ENCODE data around the gene HOXB4.

The HOXB4 gene

GRCh38 chr17:48597778-48598631 is 19.9 kb upstream of the HOXB4 start:
- H3K4me3 ChIP-seq (ENCODE audit: low read depth, low read length): peak overlapping the region; percentile 84
- TF ChIP-seq, protein P1, sequence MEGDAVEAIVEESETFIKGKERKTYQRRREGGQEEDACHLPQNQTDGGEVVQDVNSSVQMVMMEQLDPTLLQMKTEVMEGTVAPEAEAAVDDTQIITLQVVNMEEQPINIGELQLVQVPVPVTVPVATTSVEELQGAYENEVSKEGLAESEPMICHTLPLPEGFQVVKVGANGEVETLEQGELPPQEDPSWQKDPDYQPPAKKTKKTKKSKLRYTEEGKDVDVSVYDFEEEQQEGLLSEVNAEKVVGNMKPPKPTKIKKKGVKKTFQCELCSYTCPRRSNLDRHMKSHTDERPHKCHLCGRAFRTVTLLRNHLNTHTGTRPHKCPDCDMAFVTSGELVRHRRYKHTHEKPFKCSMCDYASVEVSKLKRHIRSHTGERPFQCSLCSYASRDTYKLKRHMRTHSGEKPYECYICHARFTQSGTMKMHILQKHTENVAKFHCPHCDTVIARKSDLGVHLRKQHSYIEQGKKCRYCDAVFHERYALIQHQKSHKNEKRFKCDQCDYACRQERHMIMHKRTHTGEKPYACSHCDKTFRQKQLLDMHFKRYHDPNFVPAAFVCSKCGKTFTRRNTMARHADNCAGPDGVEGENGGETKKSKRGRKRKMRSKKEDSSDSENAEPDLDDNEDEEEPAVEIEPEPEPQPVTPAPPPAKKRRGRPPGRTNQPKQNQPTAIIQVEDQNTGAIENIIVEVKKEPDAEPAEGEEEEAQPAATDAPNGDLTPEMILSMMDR (IDR thresholded peaks at IDR 0.05; ENCODE audit: low read depth, low read length): no peak

DNA sequence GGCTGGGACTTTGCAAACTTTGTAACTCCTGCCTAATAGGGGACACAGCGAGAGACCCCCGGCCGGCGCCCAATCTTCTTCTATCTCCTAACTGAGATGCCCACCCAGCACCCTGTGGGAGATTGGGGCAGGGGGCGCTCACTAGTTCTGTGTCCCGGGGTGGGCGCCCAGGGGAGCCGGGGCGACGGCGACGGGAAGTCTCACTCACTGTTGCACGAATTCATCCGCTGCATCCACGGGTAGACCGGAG is 19.3 kb upstream of the HOXB4 start:
- peak overlapping the region; percentile 84 for H3K4me3 ChIP-seq (ENCODE audit: low read depth, low read length)
- TF ChIP-seq, protein P1 (IDR thresholded peaks at IDR 0.05; ENCODE audit: low read depth, low read length): no peak

GRCh38 chr17:48596735-48597527 is 18.8 kb upstream of the HOXB4 start:
- TF ChIP-seq, protein P1 (IDR thresholded peaks at IDR 0.05; ENCODE audit: low read depth, low read length): no peak
- H3K4me3 ChIP-seq (ENCODE audit: low read depth, low read length): peak overlapping the region; percentile 84

DNA sequence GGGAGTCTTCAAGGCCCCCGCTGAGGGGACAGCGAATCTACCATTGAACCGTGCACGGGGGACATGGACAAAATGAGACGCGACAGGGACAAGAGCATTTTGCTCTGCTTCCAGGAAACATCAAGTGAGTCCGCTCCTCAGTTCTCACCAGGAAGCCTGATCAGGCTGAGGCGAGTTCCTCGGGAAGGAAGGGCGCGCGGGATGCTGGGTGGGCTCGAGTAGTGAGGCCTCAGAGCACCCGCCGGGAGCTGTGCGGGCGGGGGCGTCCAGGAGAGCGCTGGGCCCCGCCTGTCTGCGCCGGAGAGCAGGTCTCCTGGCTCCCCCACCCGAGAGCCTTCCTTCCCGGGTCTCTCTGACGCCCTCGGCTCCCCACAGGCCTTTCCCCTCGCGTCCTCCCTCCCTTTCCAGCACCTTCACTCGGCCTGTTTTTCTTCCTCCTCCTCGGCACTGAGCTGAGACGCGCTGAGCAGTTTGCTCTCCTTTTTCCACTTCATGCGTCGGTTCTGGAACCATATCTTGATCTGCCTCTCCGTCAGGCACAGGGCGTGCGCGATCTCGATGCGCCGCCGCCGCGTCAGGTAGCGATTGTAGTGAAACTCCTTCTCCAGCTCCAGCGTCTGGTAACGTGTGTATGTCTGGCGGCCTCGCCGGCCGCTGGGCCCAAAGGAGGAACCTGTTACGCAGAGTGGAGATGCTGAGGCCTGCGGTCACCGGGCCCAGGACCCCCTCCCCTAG is 18.0 kb upstream of the HOXB4 start:
- TF ChIP-seq, protein P1 (IDR thresholded peaks at IDR 0.05; ENCODE audit: low read depth, low read length): no peak
- peak overlapping the region; percentile 84 for H3K4me3 ChIP-seq (ENCODE audit: low read depth, low read length)

DNA sequence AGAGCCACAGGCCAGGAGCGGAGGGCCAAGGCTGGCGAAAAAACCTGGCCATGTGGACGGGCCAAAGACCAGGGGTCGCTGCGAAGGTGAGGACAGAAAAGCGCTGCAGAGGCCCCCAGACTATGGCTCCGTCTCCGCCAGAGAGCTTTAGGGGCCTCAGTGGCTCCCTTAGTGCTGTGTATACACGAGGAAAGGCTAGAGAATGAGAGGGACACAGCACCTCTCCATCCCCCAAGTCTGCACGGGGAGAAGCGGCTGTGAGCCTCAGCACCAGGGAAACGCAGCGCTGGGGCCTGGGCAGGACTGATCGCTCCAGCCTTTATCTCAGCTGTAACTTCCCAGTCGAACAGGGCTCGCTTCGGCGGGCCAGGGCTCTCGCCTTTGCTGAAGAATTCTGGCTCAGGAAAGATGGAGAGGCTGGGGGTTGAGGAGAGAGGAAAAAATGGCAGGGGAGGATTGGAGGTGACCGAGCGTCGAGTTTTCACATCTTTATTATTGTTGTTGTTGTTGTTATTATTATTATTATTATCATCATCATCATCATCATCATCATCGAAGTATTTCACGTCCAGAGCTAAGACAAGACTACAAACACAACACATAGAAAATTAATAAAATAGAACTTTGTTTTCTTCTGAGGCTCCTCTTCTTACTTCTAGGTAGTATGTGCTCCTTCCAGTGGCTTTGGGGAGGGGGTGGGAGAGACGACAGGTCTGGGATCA is 17.3 kb upstream of the HOXB4 start:
- TF ChIP-seq, protein P1 (IDR thresholded peaks at IDR 0.05; ENCODE audit: low read depth, low read length): no peak
- peak overlapping the region; percentile 84 for H3K4me3 ChIP-seq (ENCODE audit: low read depth, low read length)

DNA sequence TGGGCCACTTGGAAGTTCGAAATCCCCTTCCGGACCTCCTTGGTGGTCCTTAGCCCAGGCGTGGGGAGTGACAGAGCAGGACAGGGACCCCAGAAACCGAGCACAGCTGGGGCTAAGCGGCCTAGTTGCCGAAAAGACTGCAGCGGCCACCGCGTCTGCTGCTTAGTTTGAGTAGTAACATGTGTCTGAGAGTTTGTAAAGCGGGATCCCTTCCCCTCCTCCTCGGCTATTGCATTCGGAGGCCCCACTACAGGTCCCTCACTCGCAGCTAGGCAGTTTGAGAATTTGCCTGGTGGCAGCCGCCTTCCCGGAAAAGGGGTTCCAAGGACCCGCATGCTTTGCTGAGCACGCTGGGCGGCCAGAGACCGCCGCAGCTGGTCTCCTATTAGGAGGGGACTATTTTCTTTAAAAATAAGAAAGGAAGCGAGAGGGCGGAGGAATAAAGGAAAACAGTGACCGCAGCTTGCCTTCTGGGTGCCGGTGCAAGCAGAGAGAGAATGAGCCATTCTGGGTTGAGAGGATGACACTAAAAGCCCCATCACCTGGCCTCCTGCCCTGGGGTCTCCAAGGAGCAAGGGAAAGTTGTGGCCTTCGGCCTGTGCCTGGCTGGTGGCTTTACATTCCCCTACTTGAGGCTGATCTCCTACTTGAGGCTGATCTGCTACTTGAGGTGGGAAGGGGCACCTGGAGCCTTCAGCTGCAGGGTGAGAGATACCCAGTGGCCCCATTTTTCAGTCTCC is 16.6 kb upstream of the HOXB4 start:
- TF ChIP-seq, protein P1 (IDR thresholded peaks at IDR 0.05; ENCODE audit: low read depth, low read length): no peak
- H3K4me3 ChIP-seq (ENCODE audit: low read depth, low read length): peak overlapping the region; percentile 84
